Activated CD4-positive, CD25-positive, alpha-beta regulatory T cell treated with anti-CD3 and anti-CD28 coated beads, Interleukin-2, amount 50 U/mL, for 24 hours (primary cell): ENCODE results near the gene RAB18.
"Not testable (repeated sequence)": the region's sequence is repeated elsewhere in the genome, so short reads cannot be mapped to it uniquely, and the experiment has no call there.

Experiments used
- ATAC-seq, 2 donors: fragments of 150-1000 bp; cut with Tn5 transposase; one replicate each; pipeline ENCODE4 v1.10.0; 2021; ENCODE audit warnings: mild to moderate bottlenecking in 1 of 2, moderate library complexity in 1 of 2

RAB18 gene

DNA sequence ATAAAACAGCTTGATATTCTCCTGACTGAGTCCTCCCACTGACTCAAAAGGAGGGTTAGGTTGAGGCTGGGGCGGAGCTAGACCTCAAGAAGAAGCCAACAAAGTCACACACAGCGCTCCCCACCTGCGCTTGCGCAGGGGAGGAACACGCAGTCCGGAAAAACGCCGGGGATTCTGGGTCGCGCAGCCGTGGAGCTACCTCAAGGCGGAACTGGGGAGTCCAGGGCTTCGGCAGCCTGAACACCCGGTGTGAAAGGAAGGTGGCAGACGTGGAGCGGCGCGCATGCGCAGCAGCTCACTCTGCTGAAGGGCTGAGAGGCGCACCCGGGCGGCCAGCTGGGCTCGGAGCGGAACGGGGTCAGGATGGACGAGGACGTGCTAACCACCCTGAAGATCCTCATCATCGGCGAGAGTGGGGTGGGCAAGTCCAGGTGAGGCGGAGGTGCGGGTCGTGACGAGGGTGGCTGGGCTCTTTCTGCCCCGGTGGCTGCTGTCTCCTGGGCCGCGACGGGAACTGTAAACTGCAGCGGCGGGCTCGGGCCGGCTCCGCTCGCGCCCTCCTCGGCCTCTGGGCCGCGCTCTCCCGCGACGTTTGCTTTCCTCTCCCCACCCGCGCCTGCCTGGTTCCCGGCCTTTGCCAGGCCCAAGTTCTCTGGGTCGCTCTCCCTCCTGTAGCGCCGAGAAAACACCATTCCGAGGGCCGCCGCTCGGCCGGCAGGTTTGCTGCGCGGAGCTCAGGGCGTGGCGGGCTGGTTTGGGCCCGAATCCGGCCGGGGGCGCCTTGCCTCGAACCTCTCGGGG, at the start of gene RAB18:
RAB18 (plus strand) TSS at position 298 of the 801 bp plus-strand sequence; CDS start at position 364, 66 bp downstream.
- peak; percentile 97 for ATAC-seq

DNA sequence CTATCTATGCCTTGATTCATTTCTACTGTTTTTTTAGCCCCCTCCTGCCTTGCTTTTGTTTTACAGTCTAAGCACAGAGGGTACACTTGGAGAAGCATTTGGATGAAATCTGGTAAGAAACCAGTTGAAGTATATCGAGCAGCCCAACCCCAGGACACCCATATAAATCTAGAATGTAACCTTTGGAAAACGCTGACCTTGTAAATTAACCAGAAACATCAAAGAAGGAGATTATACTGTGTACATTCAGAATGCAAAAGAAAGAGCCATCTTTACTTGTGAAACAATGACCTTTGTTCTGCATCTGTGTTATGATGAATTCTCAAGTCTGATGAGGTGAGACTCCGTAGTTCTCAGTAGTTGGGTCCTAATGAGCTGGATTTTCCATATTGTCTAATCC, 49.3 kb upstream of the RAB18 start:
- no peak for ATAC-seq

DNA sequence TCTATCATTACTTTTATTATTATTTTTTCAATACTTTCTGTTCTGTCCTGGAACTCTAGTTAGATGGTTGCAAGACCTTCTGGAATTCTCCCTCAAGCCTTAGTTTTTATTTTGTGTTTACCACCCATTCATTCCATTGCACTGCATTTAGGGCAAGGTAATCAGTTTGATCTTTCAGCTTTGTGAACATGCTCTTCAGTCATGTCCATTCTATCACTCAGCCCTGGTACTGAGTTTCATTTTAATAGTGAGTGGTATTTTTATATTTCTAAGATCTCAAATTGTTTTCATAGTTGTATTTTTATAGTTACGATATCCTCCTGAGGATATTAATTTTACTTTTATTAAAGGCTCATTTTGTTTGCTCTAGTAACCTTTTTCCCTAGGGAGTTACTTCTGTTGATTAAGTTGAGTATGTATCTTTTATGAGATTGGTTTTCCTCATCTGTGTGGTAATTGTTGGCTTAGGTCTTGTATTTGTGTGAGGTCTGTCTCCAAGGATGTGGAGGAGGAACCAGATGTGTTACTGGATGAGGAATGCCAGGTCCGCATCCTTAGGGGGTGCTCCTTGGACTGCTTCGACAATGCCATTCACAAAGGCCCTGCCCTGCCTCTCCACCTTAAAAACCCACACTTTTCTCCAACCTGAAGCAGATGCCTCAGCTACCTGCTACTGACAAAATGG, 46.7 kb upstream of the RAB18 start:
- no peak for ATAC-seq

DNA sequence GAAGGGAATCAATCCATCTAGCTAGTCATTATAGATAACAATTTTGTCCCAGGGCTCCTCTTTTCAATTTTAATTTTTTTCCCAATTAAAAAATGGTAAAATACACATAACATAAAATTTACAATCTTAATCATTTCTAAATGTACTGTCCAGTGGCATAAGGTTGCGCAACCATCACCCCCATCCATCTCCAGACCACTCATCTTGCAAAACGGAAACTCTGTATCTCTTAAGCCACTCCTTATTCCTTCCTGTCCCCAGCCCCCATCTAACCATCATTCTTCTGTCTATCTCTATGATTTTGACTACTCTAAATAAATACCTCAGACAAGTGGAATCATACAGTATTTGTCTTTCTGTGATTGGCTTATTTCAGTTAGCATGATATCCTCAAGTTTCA, 46.1 kb upstream of the RAB18 start:
- ATAC-seq, result no peak

DNA sequence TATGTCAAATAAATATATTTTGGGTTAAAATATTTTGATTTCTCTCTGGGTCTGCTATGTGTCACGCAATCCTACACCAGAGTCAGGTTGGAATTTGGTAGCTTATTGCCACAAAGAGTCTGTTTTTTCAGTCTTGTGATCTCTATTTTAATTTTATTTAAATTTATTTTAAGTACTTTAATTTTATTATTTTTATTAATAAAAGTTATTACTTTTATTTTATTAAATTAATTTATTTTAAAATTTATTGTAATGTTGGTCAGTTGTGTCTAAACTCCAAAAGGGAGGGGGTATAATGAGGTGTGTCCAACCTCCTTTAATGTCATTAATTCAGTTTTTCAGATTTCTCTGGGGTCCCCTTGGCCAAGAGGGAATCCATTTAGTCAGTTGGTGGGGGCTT, 42.8 kb upstream of the RAB18 start:
- ATAC-seq, result no peak

DNA sequence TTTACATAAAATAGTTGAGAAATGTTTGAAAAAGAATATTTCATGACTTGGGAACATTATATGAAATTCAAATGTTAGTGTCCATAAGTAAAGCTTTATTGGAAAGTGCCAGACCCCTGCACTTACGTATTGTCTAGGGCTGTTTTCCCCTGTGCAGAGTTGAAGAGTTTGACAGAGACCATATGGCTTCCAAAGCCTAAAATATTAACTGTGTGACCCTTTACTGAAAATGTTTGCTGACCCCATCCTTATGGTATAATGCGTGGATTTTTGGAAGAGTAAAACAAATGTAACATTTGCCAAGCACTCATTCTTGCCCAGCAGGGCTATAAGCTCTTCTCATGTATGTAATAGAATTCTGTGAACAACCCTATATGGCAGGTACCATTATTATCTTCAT, 40.1 kb upstream of the RAB18 start:
- ATAC-seq, result no peak

DNA sequence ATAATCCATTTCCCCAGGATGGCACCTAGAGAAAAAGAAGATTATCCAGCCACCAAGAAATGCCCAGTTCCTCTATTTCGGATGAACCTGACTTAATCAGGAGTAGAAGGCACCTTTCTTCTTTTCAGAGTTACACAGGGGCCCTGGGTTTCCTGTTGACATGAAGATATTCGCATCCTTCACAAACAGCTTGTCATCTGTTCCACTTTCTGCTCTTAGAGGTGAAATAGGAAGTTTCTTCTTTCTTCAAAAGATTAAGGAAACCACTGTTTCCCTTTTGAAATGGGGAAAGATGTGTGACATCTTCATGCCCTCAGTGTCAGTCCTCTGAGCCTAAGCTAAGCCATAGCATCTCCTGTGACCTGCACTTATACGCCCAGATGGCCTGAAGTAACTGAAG, 39.1 kb upstream of the RAB18 start:
- ATAC-seq, result no peak

DNA sequence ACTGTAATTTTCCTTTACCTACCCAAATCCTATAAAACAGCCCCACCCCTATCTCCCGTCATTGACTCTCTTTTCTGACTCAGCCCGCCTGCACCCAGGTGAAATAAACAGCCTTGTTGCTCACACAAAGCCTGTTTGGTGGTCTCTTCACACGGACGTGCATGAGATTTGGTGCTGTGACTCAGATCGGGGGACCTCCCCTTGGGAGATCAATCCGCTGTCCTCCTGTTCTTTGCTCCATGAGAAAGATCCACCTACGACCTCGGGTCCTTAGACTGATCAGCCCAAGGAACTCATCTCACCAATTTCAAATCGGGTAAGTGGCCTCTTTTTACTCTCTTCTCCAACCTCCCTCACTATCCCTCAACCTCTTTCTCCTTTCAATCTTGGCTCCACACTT, 38.5 kb upstream of the RAB18 start:
- not testable (repeated sequence) for ATAC-seq

DNA sequence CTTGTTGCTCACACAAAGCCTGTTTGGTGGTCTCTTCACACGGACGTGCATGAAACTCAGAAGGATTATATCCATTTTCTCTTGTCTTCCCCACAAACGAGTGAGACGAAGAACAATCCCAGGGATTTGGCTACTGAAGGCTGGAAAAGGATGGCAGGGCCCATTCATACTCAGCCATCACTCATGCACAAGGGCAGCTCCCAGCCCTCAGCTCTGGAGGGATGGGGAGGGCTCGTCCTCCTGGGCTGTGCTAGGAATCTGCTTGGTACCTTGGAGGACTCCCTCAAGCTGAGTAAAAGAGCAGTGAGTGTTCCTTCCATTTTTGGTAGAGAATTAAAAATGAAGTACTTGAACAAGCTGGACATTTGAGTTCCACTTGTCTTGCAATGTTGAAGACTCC, 33.2 kb upstream of the RAB18 start:
- no peak for ATAC-seq

DNA sequence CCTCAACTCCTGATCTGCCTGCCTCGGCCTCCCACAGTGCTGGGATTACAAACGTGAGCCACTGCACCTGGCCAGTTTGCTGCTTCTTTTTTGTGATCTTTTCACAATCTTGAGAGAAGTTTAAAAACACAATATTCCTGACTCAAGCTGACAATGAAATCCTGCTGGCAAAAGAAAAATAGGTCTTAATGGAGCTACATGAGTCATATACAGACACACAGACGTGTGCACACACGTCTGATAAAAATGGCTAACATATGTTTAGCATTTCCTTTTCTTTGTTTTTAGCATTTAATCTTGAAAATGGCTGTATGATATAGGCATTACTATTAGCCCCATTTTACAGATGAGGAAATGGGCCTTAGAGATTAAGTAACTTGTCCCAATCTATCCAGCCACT, 29.4 kb upstream of the RAB18 start:
- ATAC-seq, result no peak

DNA sequence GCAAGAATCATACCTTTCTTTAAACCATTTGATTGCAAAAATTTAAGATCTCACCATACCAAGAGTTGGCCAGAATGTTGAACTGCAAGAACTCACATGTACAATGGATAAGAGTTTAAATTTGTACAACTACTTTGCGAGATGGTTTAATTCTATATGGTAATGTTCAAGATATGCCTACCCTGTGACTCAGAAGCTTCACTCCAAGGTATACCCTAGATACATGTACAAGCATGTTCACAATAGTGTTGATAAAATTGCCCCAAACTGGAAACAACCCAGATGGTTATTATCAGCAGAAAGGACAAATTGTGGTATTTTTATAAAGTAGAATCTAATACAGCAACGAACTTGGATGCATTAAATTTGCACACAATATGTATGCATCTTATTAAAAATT, 25.1 kb upstream of the RAB18 start:
- ATAC-seq, result no peak

DNA sequence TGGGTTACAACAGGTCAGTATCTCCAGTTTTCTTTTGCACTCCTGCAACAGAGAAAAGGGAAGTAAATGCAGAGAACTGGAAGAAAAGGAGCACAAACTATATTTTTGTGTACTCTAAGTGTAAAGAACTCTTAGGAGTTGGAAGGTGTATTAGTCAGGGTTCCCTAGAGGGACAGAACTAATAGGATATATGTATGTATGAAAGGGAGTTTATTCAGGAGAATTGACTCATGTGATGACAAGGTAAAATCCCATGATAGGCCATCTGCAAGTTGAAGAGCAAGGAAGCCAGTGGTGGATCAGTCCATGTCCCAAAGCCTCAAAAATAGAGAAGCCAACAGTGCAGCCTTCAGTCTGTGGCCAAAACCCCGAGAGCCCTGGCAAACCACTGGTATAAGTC, 22.6 kb upstream of the RAB18 start:
- ATAC-seq, result no peak

DNA sequence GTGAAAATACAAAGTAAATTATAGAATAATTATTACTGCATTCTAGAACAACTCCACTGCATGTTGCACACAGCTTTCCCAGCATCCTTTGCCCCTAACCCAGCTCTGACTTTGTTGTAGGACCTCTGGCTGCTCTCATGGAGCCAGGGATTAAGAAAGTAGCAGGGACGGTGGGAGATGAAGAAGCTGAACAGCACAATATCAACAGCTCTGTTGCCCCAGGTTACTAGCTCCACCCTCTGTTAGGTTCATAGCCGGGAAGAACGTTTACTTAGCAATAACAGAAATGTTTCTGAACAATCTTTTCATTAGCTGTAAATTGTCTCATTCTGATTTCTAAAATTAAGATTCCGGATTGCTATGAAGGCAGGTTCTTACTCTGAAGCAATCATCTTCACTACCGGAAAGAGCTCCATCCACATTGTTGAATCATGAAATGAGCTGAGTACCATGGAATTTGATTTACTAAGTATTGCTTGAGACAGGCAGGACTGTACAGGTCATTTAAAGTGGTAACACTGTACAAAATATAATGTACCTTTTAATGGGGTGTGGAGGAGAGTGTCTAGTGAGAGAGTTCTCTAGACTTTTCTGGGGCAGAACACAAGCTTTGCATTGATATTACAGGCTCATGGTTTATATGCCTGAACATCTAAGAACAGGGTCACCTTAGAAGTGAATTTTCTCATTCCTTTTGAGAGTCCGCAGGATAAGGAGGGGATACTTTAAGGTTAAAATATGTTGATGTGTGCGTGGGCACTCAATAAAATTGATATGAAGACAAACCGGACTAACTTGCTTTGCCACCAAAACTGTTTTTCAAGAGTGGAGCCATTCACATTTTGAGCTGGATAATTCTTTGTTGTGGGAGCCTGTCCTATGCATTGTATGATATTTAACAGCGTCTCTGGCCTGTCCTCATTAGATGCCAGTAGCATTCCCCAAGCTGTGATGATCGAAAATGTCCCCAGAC, 20.8 kb upstream of the RAB18 start:
- no peak for ATAC-seq

DNA sequence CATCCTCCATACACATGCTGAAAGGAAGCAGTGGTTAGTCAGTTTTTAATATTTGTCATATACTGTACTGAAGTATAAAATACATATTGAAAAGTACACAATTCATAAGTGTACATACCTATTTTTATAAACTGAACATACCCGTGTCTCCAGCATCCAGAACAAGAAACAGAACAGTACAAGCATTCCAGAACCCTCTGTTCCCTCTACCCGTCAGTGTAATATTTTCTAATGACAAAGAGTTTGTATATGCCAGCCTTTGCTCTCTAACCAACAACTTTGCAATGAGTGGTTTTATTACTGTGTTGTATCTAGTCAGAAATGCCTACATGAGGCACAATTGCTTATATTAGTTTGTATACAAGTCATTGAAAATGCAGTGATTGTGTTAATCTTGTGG, 18.7 kb upstream of the RAB18 start:
- no peak for ATAC-seq

DNA sequence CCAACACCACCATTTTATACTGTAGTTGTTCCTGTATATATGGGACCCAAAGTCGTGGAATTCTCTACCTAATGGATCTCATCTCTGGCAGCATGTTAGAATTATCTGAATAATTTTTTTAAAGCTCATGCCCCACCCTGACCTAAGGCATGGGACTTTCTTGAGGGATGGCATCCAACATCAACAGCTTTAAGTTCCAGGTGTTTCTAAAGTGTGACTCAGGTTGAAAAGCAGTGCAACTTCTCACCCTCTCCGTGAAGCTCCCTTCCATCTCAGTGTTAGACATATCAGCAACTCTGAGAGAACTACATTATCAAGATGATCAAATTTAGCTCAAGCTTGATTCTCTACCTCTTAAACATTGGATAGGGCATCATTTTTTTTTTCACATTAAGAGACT, 18.1 kb upstream of the RAB18 start:
- ATAC-seq, result no peak

DNA sequence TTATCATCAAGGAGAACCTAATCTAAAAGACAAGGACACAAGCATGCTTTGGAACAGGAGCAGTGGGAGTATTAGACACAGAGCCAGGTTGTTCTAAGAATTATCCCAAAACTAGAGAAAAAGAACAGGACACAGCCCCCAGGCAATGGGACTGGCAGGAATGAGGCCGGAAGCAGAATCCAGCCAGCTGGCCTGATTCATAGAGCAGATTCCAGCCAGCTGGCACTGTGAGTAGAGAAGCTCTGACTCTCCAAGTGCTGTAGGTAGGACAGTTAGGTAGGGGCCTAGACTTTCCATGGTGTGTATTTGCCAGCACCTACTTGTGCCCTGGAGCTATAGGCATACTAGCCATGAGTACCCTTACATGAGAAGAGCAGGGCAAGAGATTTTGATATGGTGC, 13.3 kb upstream of the RAB18 start:
- no peak for ATAC-seq

DNA sequence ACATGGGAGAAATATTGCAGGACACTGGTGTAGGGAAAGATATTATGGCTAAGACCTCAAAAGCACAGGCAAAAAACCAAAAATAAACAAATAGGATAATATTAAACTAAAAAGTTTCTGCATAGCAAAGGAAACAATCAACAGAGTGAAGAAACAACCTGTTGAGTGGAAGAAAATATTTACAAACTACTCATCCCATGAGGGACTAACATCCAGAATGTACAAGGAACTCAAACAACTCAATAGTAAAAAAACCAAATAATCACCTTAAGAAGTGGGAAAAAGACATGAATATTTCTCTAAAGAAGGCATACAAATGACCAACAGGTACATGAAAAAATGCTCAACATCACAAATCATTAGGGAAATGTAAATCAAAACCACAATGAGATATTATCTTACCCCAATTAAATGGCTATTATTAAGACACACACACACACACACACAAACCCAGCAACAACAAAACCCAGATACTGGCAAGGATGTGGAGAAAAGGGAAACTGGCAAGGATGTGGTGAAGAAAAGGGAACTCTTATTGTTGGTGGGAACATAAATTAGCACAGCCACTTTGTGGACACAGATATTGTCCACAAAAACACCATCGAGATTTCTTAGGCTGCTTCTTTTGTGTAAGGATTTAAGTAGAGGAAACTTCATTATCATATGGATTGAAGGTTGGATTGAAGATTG, 9.8 kb upstream of the RAB18 start:
- ATAC-seq, result no peak

DNA sequence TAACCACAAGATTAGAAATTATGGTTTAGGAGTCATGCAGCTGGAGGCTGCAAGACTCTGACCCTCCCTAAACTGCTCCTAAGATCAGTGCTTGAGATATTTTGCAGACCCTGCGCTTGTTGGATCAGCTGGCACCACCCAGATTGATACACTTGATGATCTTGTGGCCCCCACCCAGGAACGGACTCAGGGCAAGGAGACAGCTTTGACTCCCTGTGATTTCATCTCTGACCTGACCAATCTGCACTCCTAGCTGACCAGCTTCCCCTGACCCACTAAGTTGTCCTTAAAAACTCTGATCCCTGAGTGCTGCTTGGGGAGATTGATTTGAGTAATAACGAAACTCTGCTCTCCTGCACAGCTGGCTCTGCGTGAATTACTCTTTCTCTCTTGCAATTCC, 8.0 kb upstream of the RAB18 start:
- no peak for ATAC-seq

DNA sequence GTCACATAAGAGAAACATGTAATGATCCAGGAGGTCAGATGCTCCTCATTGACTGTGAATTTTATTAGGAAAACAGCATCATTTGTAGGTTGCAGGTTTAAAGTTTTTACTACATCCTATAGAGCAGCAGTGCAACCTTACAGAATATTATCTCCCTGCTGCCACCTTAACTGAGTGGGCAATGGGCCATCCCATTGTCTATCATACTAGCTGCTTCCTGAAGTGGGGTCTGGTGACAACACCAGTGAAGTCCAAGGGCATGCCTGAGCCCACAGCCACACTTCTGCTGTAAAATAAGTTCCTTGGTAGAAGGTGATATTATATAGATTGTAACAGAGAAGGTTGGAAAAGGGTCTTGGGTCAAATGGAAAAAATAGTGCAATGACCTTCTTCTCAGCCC, 4.0 kb upstream of the RAB18 start:
- no peak for ATAC-seq

DNA sequence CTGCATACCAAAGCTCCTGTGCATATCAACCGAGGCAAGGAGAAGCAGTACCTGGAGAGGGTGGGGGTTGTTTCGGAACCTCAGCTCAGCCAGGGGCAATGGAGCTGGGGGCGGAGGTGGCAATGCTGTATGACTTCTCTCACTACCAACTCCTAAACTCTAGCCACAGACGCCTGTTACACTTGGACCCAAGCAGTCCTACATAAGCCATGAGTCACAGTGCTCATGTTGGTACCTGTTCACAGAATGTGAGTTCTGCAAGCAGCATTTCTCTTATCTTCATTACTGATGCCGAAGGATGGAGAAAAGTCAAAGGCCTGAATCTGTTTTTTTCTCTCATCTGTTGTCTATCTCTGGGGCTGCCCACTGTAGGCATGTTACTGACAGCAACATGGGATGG, 3.2 kb upstream of the RAB18 start:
- ATAC-seq, result no peak

DNA sequence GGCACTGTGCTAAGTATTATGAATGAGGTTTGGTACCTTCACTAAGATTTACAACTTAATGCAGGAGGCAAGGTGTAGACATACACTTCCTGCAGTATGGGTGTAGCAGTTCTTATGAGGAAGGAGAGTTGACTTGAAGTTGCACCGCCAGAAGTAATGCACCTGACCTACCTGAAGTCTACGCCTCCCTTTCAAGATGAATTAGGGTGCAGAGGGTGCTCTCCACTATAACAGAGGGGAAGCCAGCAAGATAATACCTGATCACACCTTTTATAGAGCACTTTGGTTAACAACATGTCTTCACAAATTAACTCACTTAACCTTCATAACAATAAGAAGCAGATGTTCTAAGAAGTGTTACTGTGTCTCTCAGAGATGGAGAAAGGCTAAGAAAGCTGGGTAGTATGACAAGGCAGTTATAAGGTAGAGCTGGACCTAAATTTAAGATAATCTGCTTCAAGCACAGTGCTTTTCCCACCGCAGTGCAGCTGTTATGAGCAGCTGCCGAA, 552 bp upstream of the RAB18 start:
- ATAC-seq, result no peak

DNA sequence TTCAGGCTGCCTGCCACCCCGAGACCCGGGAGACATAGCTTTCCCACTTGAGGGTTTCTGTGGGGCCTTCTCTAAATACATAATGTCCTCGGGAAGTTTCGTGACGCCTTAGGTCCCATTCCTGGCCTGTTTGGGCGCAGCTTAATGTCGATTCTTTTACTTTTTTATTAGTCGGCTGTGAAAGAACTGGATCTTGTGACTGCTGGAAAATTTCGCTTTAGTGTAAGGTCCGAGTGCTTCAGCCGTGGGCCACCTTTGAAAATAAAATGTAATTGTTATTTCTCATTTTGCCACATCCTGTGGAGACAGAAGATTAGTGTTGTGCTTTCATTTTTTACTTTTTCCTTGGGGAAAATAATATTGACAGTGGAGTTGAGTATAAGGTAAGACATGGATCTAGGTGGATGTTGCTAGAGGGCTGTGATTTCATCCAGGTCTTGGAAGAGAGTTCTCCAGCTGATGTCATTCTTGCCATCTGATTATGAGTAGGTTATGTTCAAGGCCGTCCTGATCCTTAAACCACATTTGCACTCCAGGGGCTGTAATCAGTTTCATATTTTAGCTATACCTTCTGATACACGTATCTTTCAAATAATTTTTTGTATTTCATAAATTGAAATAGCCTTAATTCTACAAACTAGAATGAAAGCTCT, 830 bp downstream of the RAB18 start:
- ATAC-seq, result no peak
